Measurements from ENCODE around the gene TMEM129. TPM values are rescaled to one million over a fixed set of nuclear protein-coding genes. Genes with fewer than 3 reads are reported as not detected.

Gene TMEM129
- total RNA-seq, 1 experiment from 2014 or later: 29.8 TPM

GRCh38 chr4:1691737-1692373 is 29.3 kb downstream of the TMEM129 start:
- no peak overlapping the region for H3K27ac Mint-ChIP-seq (ENCODE audit: unreplicated experiment)
- no peaks in the 10 kb centered on the region for H3K9me3 Mint-ChIP-seq (ENCODE audit: low read depth, unreplicated experiment)
- CTCF ChIA-PET: no interaction called here
- H3K4me3 Mint-ChIP-seq (ENCODE audit: low read depth, unreplicated experiment): no peak overlapping the region
- TF ChIP-seq, protein P1, sequence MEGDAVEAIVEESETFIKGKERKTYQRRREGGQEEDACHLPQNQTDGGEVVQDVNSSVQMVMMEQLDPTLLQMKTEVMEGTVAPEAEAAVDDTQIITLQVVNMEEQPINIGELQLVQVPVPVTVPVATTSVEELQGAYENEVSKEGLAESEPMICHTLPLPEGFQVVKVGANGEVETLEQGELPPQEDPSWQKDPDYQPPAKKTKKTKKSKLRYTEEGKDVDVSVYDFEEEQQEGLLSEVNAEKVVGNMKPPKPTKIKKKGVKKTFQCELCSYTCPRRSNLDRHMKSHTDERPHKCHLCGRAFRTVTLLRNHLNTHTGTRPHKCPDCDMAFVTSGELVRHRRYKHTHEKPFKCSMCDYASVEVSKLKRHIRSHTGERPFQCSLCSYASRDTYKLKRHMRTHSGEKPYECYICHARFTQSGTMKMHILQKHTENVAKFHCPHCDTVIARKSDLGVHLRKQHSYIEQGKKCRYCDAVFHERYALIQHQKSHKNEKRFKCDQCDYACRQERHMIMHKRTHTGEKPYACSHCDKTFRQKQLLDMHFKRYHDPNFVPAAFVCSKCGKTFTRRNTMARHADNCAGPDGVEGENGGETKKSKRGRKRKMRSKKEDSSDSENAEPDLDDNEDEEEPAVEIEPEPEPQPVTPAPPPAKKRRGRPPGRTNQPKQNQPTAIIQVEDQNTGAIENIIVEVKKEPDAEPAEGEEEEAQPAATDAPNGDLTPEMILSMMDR (IDR thresholded peaks at IDR 0.05; ENCODE audit: unreplicated experiment): no peak
- peaks cover 37% of the 10 kb centered on the region for H3K36me3 Mint-ChIP-seq (ENCODE audit: insufficient read depth, unreplicated experiment)
- intact Hi-C loops (cut with micrococcal nuclease; ENCODE audit: unreplicated experiment): no loop called here
- no TSS peak for BruUV-seq (replicated peaks)
- H3K27me3 Mint-ChIP-seq (ENCODE audit: unreplicated experiment): no peaks in the 10 kb centered on the region
- no peak for DNase-seq
- peaks cover 4% of the 10 kb centered on the region for H3K4me1 Mint-ChIP-seq (ENCODE audit: low read depth, unreplicated experiment)

DNA sequence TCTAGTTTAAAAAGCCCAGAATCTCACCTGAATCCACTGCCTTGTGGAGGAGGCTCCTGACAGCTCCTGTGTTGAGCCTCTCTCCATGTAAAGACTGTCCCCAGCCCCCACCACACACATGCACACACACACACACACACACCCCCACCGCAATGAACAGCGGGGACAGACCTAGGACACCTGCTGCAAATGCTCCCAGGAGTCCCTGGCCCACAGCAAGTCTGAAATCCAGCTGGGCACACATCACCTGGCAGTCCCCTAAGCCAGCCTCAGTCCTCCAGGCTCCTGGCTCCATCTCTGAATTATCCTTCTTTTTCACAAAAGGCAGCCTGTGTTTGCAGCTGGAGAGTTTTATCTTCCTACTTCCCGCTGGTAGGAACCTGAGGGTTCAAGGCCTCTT is 30.4 kb downstream of the TMEM129 start:
- no peak overlapping the region for H3K4me3 Mint-ChIP-seq (ENCODE audit: low read depth, unreplicated experiment)
- H3K27me3 Mint-ChIP-seq (ENCODE audit: unreplicated experiment): no peaks in the 10 kb centered on the region
- DNase-seq: no peak
- H3K27ac Mint-ChIP-seq (ENCODE audit: unreplicated experiment): no peak overlapping the region
- H3K9me3 Mint-ChIP-seq (ENCODE audit: low read depth, unreplicated experiment): no peaks in the 10 kb centered on the region
- peaks cover 8% of the 10 kb centered on the region for H3K4me1 Mint-ChIP-seq (ENCODE audit: low read depth, unreplicated experiment)
- CTCF ChIA-PET: no interaction called here
- peaks cover 30% of the 10 kb centered on the region for H3K36me3 Mint-ChIP-seq (ENCODE audit: insufficient read depth, unreplicated experiment)
- TF ChIP-seq, protein P1 (IDR thresholded peaks at IDR 0.05; ENCODE audit: unreplicated experiment): no peak
- no TSS peak for BruUV-seq (replicated peaks)
- intact Hi-C loops (cut with micrococcal nuclease; ENCODE audit: unreplicated experiment): no loop called here

DNA sequence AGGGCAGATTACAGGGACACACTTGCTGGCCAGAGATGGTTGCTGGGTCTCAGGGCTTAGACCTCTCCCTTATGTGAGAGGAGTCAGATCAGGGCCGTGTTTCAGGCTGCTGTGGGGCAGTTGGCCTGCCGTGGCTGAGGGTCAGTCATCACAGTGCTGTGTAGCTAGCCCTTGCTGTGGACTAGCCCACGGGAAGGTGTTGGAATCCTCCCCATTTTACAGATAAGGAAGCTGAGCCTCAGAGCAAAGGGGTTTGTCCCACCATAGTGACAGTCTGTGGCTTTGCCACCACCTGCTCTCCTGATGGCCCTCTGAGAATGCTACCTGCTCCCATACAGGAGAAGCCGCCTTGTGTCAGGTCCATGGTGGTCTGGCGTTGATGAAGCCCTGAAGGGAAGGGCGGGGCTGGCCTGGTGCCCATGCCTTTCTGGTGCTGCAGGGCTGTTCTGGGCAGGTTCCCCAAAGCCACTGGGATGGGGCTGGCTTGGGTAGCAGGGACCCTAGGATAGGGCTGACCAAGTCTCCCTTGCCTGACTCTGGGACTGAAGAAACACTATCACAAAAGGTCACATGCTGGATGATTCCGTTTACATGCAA is 34.6 kb downstream of the TMEM129 start:
- Mint-ChIP-seq H3K4me3 (ENCODE audit: low read depth, unreplicated experiment) (no peak overlapping the region), H3K9me3 (ENCODE audit: low read depth, unreplicated experiment) (no peaks in the 10 kb centered on the region), H3K36me3 (ENCODE audit: insufficient read depth, unreplicated experiment) (peaks cover 44% of the 10 kb centered on the region), H3K4me1 (ENCODE audit: low read depth, unreplicated experiment) (peaks cover 16% of the 10 kb centered on the region), H3K27ac (ENCODE audit: unreplicated experiment) (no peak overlapping the region), H3K27me3 (ENCODE audit: unreplicated experiment) (no peaks in the 10 kb centered on the region)
- CTCF ChIA-PET: interaction anchor here (0.7 kb wide), 1 partner anchor 25 kb away, joined by 5 read pairs; the partner anchor contains the start of gene SLBP
- no peak for DNase-seq
- BruUV-seq (replicated peaks): no TSS peak
- TF ChIP-seq, protein P1 (IDR thresholded peaks at IDR 0.05; ENCODE audit: unreplicated experiment): no peak
- intact Hi-C loops (cut with micrococcal nuclease; ENCODE audit: unreplicated experiment): no loop called here

DNA sequence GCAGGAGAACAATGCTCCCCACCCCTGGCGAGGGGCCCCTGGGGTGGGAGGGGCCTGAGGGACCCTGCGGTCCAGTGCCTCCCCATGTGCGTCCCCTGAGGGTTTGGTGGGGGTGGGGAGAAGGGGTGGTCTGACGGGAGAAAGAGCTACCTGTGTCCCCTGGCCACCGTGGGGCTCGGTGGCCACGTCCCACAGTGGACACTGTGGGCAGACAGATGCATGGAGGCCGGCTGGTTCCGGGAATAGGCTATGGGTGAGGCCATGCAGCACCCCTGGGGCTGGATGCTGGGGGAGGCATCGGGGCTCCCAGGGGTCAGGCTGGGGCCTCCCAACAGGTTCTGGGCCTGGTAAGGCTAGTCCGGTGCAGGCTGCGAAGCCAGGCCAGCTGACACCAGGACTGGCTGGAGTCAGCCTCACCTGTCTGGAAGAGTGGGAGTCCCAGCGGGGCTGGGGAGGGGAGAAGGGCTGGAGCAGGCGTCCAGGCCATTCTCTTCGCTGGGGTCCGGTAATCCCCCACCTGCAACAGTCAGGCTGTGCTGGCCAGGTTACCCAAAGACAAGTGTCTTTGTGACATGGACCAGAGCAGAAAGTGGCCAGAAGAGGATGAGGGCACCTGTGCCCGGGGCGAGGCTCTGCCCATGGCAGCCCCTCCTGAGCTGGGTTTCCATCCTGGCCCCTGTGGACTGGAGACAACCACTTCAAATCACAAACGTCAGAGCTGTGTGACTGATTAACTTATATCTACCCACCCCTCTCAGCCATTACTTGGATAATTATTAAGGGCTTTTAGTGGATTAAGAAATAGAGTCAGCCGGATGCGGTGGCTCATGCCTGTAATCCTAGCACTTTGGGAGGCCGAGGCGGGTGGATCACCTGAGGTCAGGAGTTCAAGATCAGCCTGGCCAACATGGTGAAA is 35.6 kb downstream of the TMEM129 start:
- intact Hi-C loops (cut with micrococcal nuclease; ENCODE audit: unreplicated experiment): no loop called here
- Mint-ChIP-seq H3K36me3 (ENCODE audit: insufficient read depth, unreplicated experiment) (peaks cover 36% of the 10 kb centered on the region), H3K9me3 (ENCODE audit: low read depth, unreplicated experiment) (no peaks in the 10 kb centered on the region), H3K27ac (ENCODE audit: unreplicated experiment) (no peak overlapping the region), H3K27me3 (ENCODE audit: unreplicated experiment) (no peaks in the 10 kb centered on the region), H3K4me1 (ENCODE audit: low read depth, unreplicated experiment) (peaks cover 16% of the 10 kb centered on the region), H3K4me3 (ENCODE audit: low read depth, unreplicated experiment) (peak overlapping the region; percentile 56)
- DNase-seq: peak; percentile 16
- TF ChIP-seq, protein P1 (IDR thresholded peaks at IDR 0.05; ENCODE audit: unreplicated experiment): no peak
- CTCF ChIA-PET: interaction anchor here (0.8 kb wide), 1 partner anchor 25 kb away, joined by 3 read pairs; no protein-coding TSS in a partner anchor
- no TSS peak for BruUV-seq (replicated peaks)
